ENCODE data around the gene C5orf15.
"Not testable (repeated sequence)": the region's sequence is repeated elsewhere in the genome, so short reads cannot be mapped to it uniquely, and the experiment has no call there.

Gene C5orf15

GRCh38 chr5:133963493-133964128 lies 4.8 kb downstream of the C5orf15 start:
- peaks cover 9 to 18% of the 10 kb centered on the region in 2 donors for H3K4me1 ChIP-seq (ENCODE audit: control insufficient read depth in 1 of 2, insufficient read depth in 2 of 2, low read length in 2 of 2)
- no peak overlapping the region for H3K9ac ChIP-seq (ENCODE audit: low read depth in 1 of 2, low read length in 2 of 2)
- no peaks in the 10 kb centered on the region for H3K36me3 ChIP-seq (ENCODE audit: control insufficient read depth in 1 of 2, insufficient read depth in 2 of 2, low read length in 2 of 2)
- no peak overlapping the region for H3K4me3 ChIP-seq (ENCODE audit: low read depth in 1 of 2, low read length in 2 of 2)
- H3K9me3 ChIP-seq (ENCODE audit: control insufficient read depth in 1 of 2, low read length in 2 of 2), result no peaks in the 10 kb centered on the region
- no peak overlapping the region for H3K27ac ChIP-seq (ENCODE audit: low read depth, low read length)
- H3K27me3 ChIP-seq (ENCODE audit: control insufficient read depth in 1 of 2, insufficient read depth in 2 of 2, low read length in 2 of 2), result no peaks in the 10 kb centered on the region

DNA sequence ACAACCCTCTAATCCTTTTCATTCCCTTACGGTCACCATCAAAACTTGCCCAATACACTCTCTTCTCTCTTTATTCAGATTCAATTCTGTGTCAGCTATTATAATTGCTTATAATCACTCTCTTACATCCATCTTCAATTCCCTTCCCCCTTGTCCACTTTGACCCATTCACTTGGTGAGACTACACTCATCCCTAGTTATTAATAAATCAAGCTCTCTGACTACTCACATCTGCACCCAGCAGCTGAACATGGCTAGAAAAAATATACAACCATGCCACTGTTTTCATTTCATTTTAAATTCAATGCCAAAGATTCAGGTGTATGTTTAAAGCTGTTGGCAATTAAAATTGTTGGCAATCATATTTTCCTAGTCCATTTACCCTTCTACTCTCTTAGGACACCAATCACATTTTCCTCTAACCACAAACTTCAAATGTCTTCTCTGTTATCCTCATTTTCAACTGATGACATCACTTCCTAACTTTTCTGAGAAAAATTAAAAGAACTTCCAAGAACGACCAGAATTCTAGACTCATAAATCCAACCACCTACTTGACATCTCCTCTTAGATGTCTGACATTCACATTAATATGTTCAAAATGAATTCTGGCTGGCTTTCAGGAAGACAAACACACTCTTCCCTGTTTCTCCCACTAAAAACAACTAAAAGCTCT lies 5.5 kb downstream of the C5orf15 start:
- Histone ChIP-seq H3K4me1 (ENCODE audit: control insufficient read depth in 1 of 2, insufficient read depth in 2 of 2, low read length in 2 of 2) (peaks cover 9 to 18% of the 10 kb centered on the region in 2 donors), H3K9ac (ENCODE audit: low read depth in 1 of 2, low read length in 2 of 2) (no peak overlapping the region), H3K4me3 (ENCODE audit: low read depth in 1 of 2, low read length in 2 of 2) (no peak overlapping the region), H3K27me3 (ENCODE audit: control insufficient read depth in 1 of 2, insufficient read depth in 2 of 2, low read length in 2 of 2) (no peaks in the 10 kb centered on the region), H3K36me3 (ENCODE audit: control insufficient read depth in 1 of 2, insufficient read depth in 2 of 2, low read length in 2 of 2) (no peaks in the 10 kb centered on the region), H3K9me3 (ENCODE audit: control insufficient read depth in 1 of 2, low read length in 2 of 2) (no peaks in the 10 kb centered on the region), H3K27ac (ENCODE audit: low read depth, low read length) (no peak overlapping the region)

GRCh38 chr5:133962131-133962530 lies 6.3 kb downstream of the C5orf15 start:
- no peaks in the 10 kb centered on the region for H3K27me3 ChIP-seq (ENCODE audit: control insufficient read depth in 1 of 2, insufficient read depth in 2 of 2, low read length in 2 of 2)
- H3K9ac ChIP-seq (ENCODE audit: low read depth in 1 of 2, low read length in 2 of 2), result no peak overlapping the region
- H3K36me3 ChIP-seq (ENCODE audit: control insufficient read depth in 1 of 2, insufficient read depth in 2 of 2, low read length in 2 of 2), result peaks cover 3 to 5% of the 10 kb centered on the region in 2 donors
- no peak overlapping the region for H3K4me3 ChIP-seq (ENCODE audit: low read depth in 1 of 2, low read length in 2 of 2)
- H3K4me1 ChIP-seq (ENCODE audit: control insufficient read depth in 1 of 2, insufficient read depth in 2 of 2, low read length in 2 of 2), result peaks cover 2 to 12% of the 10 kb centered on the region in 2 donors
- H3K27ac ChIP-seq (ENCODE audit: low read depth, low read length), result no peak overlapping the region
- no peaks in the 10 kb centered on the region for H3K9me3 ChIP-seq (ENCODE audit: control insufficient read depth in 1 of 2, low read length in 2 of 2)

DNA sequence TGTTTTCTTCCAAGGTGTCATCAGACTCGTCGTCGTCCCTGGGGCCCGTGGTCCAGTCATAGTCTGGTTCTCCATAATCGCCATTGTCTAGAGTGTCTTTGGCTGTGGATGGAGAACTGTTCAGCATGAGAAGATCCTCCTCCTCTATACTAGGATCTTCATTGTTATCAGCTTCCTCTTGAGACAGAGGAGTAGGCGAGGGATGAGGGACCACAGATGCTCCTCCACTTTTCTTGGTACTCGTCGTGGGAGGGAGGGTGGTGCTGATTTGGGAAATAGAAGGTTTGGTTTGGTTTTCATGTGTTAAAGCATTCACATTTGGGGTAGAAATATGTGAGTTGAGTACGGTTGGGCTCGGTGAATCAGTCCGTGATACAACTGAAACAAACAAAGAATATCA lies 8.8 kb downstream of the C5orf15 start:
- H3K9me3 ChIP-seq (ENCODE audit: control insufficient read depth in 1 of 2, low read length in 2 of 2), result no peaks in the 10 kb centered on the region
- no peaks in the 10 kb centered on the region for H3K27me3 ChIP-seq (ENCODE audit: control insufficient read depth in 1 of 2, insufficient read depth in 2 of 2, low read length in 2 of 2)
- H3K4me3 ChIP-seq (ENCODE audit: low read depth in 1 of 2, low read length in 2 of 2), result no peak overlapping the region
- peaks cover 0 to 12% of the 10 kb centered on the region in 2 donors for H3K4me1 ChIP-seq (ENCODE audit: control insufficient read depth in 1 of 2, insufficient read depth in 2 of 2, low read length in 2 of 2)
- peaks cover 9 to 10% of the 10 kb centered on the region in 2 donors for H3K36me3 ChIP-seq (ENCODE audit: control insufficient read depth in 1 of 2, insufficient read depth in 2 of 2, low read length in 2 of 2)
- no peak overlapping the region for H3K9ac ChIP-seq (ENCODE audit: low read depth in 1 of 2, low read length in 2 of 2)
- H3K27ac ChIP-seq (ENCODE audit: low read depth, low read length), result no peak overlapping the region

DNA sequence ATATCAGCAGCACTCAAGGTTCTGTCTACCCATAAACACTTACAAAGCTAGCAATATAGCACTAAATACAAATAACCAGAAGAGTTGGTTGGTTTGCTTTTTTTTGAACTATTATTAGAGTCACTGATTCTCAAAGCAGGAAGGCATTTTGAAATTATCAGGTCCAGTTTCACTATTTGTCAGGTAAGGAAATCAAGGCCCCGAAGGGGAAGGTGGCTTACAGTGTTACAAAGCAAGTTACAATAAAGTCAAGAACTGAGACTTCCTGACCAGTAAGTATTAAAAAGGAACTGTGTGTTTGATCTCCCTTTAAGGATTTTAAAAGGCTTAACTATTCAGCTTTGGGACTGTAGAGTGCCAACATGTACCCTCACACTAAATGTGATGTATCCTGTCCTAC lies 10.8 kb downstream of the C5orf15 start:
- Histone ChIP-seq H3K4me1 (ENCODE audit: control insufficient read depth in 1 of 2, insufficient read depth in 2 of 2, low read length in 2 of 2) (peaks cover 12 to 19% of the 10 kb centered on the region in 2 donors), H3K4me3 (ENCODE audit: low read depth in 1 of 2, low read length in 2 of 2) (no peak overlapping the region), H3K27ac (ENCODE audit: low read depth, low read length) (no peak overlapping the region), H3K36me3 (ENCODE audit: control insufficient read depth in 1 of 2, insufficient read depth in 2 of 2, low read length in 2 of 2) (peaks cover 9 to 10% of the 10 kb centered on the region in 2 donors), H3K27me3 (ENCODE audit: control insufficient read depth in 1 of 2, insufficient read depth in 2 of 2, low read length in 2 of 2) (no peaks in the 10 kb centered on the region), H3K9ac (ENCODE audit: low read depth in 1 of 2, low read length in 2 of 2) (no peak overlapping the region), H3K9me3 (ENCODE audit: control insufficient read depth in 1 of 2, low read length in 2 of 2) (no peaks in the 10 kb centered on the region)

DNA sequence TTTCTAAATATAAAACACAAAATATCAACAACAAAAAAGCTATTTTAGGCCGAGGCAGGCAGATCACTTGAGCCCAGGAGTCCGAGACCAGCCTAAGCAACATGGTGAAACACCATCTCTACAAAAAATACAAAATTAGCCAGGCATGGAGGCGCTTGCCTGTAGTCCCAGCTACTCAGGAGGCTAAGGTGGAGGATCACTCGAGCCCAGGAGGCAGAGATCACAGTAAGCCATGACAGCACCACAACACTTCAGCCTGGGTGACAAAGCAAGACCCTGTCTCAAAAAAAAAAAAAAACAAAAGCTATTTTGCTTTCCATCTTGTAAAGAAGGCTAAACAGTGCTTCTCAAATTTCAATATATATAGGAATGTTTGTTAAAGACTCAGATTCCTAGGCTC lies 11.3 kb downstream of the C5orf15 start:
- H3K9ac ChIP-seq (ENCODE audit: low read depth in 1 of 2, low read length in 2 of 2), result no peak overlapping the region
- H3K27ac ChIP-seq (ENCODE audit: low read depth, low read length), result no peak overlapping the region
- peaks cover 14 to 19% of the 10 kb centered on the region in 2 donors for H3K4me1 ChIP-seq (ENCODE audit: control insufficient read depth in 1 of 2, insufficient read depth in 2 of 2, low read length in 2 of 2)
- H3K27me3 ChIP-seq (ENCODE audit: control insufficient read depth in 1 of 2, insufficient read depth in 2 of 2, low read length in 2 of 2), result no peaks in the 10 kb centered on the region
- H3K36me3 ChIP-seq (ENCODE audit: control insufficient read depth in 1 of 2, insufficient read depth in 2 of 2, low read length in 2 of 2), result peaks cover 9 to 10% of the 10 kb centered on the region in 2 donors
- H3K4me3 ChIP-seq (ENCODE audit: low read depth in 1 of 2, low read length in 2 of 2), result no peak overlapping the region
- H3K9me3 ChIP-seq (ENCODE audit: control insufficient read depth in 1 of 2, low read length in 2 of 2), result no peaks in the 10 kb centered on the region

- H3K4me1 ChIP-seq (ENCODE audit: control insufficient read depth in 1 of 2, insufficient read depth in 2 of 2, low read length in 2 of 2), result peaks cover 14 to 22% of the 10 kb centered on the region in 2 donors
- not testable (repeated sequence) for H3K27me3 ChIP-seq (ENCODE audit: control insufficient read depth in 1 of 2, insufficient read depth in 2 of 2, low read length in 2 of 2); H3K9me3 ChIP-seq (ENCODE audit: control insufficient read depth in 1 of 2, low read length in 2 of 2); H3K4me3 ChIP-seq (ENCODE audit: low read depth in 1 of 2, low read length in 2 of 2); H3K9ac ChIP-seq (ENCODE audit: low read depth in 1 of 2, low read length in 2 of 2); H3K27ac ChIP-seq (ENCODE audit: low read depth, low read length)
- H3K36me3 ChIP-seq (ENCODE audit: control insufficient read depth in 1 of 2, insufficient read depth in 2 of 2, low read length in 2 of 2), result peaks cover 9 to 10% of the 10 kb centered on the region in 2 donors
These were observed 12.2 kb downstream of the C5orf15 start for GRCh38 chr5:133956196-133956595.

DNA sequence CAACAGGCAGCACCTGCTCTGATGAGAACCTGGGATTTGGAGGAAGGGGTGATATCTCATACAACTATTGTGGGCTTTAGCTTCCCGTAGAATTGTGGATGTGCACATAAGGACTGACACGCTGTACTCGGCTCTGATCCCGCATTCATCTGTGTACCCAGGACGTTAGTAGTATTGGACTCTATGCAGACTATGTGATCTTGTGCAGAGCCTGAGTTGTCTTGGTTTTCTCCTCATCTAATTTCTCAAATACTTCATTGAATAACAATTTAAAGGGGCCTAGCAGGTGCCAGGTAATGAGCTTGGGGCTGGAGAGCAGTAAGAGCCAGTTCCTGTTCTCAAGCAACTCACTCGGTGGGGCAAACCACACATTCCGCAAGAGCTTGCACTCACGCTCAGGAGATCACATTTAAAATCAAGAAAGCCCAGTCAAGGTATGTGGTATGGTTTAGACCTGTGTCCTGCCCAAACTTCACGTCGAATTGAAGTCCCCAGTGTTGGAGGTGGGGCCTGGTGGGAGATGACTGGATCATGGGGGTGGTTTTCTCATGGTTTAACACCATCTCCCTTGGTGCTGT lies 14.8 kb downstream of the C5orf15 start:
- H3K36me3 ChIP-seq (ENCODE audit: control insufficient read depth in 1 of 2, insufficient read depth in 2 of 2, low read length in 2 of 2), result peaks cover 9 to 10% of the 10 kb centered on the region in 2 donors

DNA sequence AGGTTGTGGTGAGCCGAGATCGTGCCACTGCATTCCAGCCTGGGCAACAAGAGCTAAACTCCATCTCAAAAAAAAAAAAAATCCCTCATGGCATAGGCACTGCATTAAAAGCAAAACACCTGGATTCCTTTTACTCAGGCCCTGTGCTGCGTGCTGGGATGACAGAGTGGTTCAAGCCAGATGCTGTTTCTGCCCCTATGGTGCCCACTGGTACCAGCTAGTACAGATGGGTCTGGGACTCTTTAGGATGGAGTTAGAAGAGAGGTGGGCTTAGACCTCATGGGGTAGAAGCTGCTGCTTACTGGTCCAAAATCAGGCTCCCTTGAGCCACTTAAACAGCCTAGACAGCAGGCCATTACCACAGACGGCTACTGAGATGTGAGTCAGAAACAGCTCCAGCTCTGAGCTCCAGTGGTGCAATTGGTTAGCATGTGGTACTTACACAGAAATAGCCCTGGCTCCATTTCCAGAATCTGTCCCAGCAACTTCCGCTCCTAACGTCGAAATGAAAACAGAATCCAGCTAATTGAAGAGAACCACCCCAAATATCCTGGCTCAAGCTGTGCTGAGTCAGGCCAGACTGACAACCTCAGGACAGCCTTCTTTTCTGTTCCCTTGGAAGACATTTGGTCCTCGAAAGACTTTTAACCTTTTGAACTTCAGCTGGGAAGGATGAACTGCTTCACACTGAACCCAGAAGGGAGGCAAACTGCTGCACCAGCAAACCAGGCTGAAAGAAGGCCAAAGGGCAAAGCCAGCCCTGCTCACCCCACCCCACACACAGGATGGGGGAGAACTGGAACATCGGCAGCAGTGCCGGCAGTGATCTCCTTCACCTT lies 15.5 kb downstream of the C5orf15 start:
- Histone ChIP-seq H3K36me3 (ENCODE audit: control insufficient read depth in 1 of 2, insufficient read depth in 2 of 2, low read length in 2 of 2) (peaks cover 9 to 10% of the 10 kb centered on the region in 2 donors), H3K9me3 (ENCODE audit: control insufficient read depth in 1 of 2, low read length in 2 of 2) (no peaks in the 10 kb centered on the region), H3K4me3 (ENCODE audit: low read depth in 1 of 2, low read length in 2 of 2) (no peak overlapping the region), H3K9ac (ENCODE audit: low read depth in 1 of 2, low read length in 2 of 2) (peak overlapping the region in 1 of 2 donors; percentile 44), H3K4me1 (ENCODE audit: control insufficient read depth in 1 of 2, insufficient read depth in 2 of 2, low read length in 2 of 2) (peaks cover 14 to 22% of the 10 kb centered on the region in 2 donors), H3K27ac (ENCODE audit: low read depth, low read length) (no peak overlapping the region), H3K27me3 (ENCODE audit: control insufficient read depth in 1 of 2, insufficient read depth in 2 of 2, low read length in 2 of 2) (no peaks in the 10 kb centered on the region)

More for the DNA sequence above, 14.8 kb downstream of the C5orf15 start:
- H3K27me3 ChIP-seq (ENCODE audit: control insufficient read depth in 1 of 2, insufficient read depth in 2 of 2, low read length in 2 of 2), result no peaks in the 10 kb centered on the region
- H3K27ac ChIP-seq (ENCODE audit: low read depth, low read length), result no peak overlapping the region
- H3K4me3 ChIP-seq (ENCODE audit: low read depth in 1 of 2, low read length in 2 of 2), result no peak overlapping the region
- peak overlapping the region in 1 of 2 donors; percentile 44 for H3K9ac ChIP-seq (ENCODE audit: low read depth in 1 of 2, low read length in 2 of 2)
- no peaks in the 10 kb centered on the region for H3K9me3 ChIP-seq (ENCODE audit: control insufficient read depth in 1 of 2, low read length in 2 of 2)
- H3K4me1 ChIP-seq (ENCODE audit: control insufficient read depth in 1 of 2, insufficient read depth in 2 of 2, low read length in 2 of 2), result peaks cover 14 to 22% of the 10 kb centered on the region in 2 donors

All from duodenal mucosa (tissue), 2 donors.